ENCODE data around the gene PARP9. TPM values are rescaled to one million over a fixed set of nuclear protein-coding genes. Genes with fewer than 3 reads are reported as not detected.

Gene PARP9
- total RNA-seq, 1 donor from 2014 or later = 12.6 TPM

GRCh38 chr3:122493296-122493695 lies 70.8 kb downstream of the PARP9 start:
- Histone ChIP-seq H3K27ac (replicated peaks) (no peak overlapping the region), H3K4me3 (no peak overlapping the region), H3K4me1 (peaks cover 11% of the 10 kb centered on the region), H3K27me3 (ENCODE audit: low read depth) (no peaks in the 10 kb centered on the region), H3K9me3 (replicated peaks) (no peaks in the 10 kb centered on the region), H3K36me3 (peaks cover 44% of the 10 kb centered on the region)
- intact Hi-C loops (cut with micrococcal nuclease) = no loop called here
- no peak for TF ChIP-seq CTCF (IDR thresholded peaks at IDR 0.05; ENCODE audit: borderline replicate concordance)
- no peak for DNase-seq

- Histone ChIP-seq H3K4me1 (no peaks in the 10 kb centered on the region), H3K27me3 (ENCODE audit: low read depth) (no peaks in the 10 kb centered on the region), H3K4me3 (no peak overlapping the region), H3K9me3 (replicated peaks) (no peaks in the 10 kb centered on the region), H3K27ac (replicated peaks) (no peak overlapping the region), H3K36me3 (peaks cover 22% of the 10 kb centered on the region)
- TF ChIP-seq CTCF (IDR thresholded peaks at IDR 0.05; ENCODE audit: borderline replicate concordance) = no peak
- no peak for DNase-seq
- intact Hi-C loops (cut with micrococcal nuclease) = no loop called here
These were observed 75.7 kb downstream of the PARP9 start for GRCh38 chr3:122488262-122488973.

- no peak overlapping the region for H3K4me3 ChIP-seq
- peaks cover 7% of the 10 kb centered on the region for H3K4me1 ChIP-seq
- peaks cover 4% of the 10 kb centered on the region for H3K36me3 ChIP-seq
- H3K9me3 ChIP-seq (replicated peaks) = no peaks in the 10 kb centered on the region
- H3K27ac ChIP-seq (replicated peaks) = no peak overlapping the region
- intact Hi-C loops (cut with micrococcal nuclease) = no loop called here
- no peak for DNase-seq
- H3K27me3 ChIP-seq (ENCODE audit: low read depth) = no peaks in the 10 kb centered on the region
- TF ChIP-seq CTCF (IDR thresholded peaks at IDR 0.05; ENCODE audit: borderline replicate concordance) = no peak
These were observed 79.1 kb downstream of the PARP9 start for GRCh38 chr3:122484985-122485384.

GRCh38 chr3:122481390-122481789 lies 82.7 kb downstream of the PARP9 start:
- Histone ChIP-seq H3K27me3 (ENCODE audit: low read depth) (no peaks in the 10 kb centered on the region), H3K4me1 (peaks cover 22% of the 10 kb centered on the region), H3K4me3 (no peak overlapping the region), H3K9me3 (replicated peaks) (no peaks in the 10 kb centered on the region), H3K36me3 (peaks cover 4% of the 10 kb centered on the region), H3K27ac (replicated peaks) (no peak overlapping the region)
- intact Hi-C loops (cut with micrococcal nuclease) = no loop called here
- no peak for TF ChIP-seq CTCF (IDR thresholded peaks at IDR 0.05; ENCODE audit: borderline replicate concordance)
- DNase-seq = no peak

Other genes with a start within 250 kb of the PARP9 start
- gene CSTA, start 239.1 kb downstream of the PARP9 start, total RNA-seq = 0.74 TPM
- gene MIX23, start 181.1 kb downstream of the PARP9 start, total RNA-seq = 32.7 TPM
- gene FAM162A, start 180.1 kb downstream of the PARP9 start, total RNA-seq = 141 TPM
- gene WDR5B, start 148.2 kb downstream of the PARP9 start, total RNA-seq = 3.3 TPM
- gene KPNA1, start 49.4 kb downstream of the PARP9 start, total RNA-seq = 64.9 TPM
- 13.6 TPM for gene DTX3L, start within 50 bp of the PARP9 start, total RNA-seq
- 0.80 TPM for gene PARP15, start 13.3 kb upstream of the PARP9 start, total RNA-seq
- 11.7 TPM for gene PARP14, start 116.5 kb upstream of the PARP9 start, total RNA-seq
- 3.8 TPM for gene HSPBAP1, start 229.5 kb upstream of the PARP9 start, total RNA-seq
- gene SLC49A4, start 230.8 kb upstream of the PARP9 start, total RNA-seq = 14.5 TPM

Data from left ventricle myocardium inferior (tissue), 1 donor.